Activated CD8-positive, alpha-beta memory T cell treated with anti-CD3 and anti-CD28 coated beads, Interleukin-2, amount 50 U/mL, for 24 hours (primary cell): ENCODE results near the gene AKR1B1.

Experiments
- DNase-seq: peaks from one replicate; pipeline ENCODE4 v3.0.0-alpha.2; 2020; ENCODE audit errors: extremely low read depth

AKR1B1 gene

DNA sequence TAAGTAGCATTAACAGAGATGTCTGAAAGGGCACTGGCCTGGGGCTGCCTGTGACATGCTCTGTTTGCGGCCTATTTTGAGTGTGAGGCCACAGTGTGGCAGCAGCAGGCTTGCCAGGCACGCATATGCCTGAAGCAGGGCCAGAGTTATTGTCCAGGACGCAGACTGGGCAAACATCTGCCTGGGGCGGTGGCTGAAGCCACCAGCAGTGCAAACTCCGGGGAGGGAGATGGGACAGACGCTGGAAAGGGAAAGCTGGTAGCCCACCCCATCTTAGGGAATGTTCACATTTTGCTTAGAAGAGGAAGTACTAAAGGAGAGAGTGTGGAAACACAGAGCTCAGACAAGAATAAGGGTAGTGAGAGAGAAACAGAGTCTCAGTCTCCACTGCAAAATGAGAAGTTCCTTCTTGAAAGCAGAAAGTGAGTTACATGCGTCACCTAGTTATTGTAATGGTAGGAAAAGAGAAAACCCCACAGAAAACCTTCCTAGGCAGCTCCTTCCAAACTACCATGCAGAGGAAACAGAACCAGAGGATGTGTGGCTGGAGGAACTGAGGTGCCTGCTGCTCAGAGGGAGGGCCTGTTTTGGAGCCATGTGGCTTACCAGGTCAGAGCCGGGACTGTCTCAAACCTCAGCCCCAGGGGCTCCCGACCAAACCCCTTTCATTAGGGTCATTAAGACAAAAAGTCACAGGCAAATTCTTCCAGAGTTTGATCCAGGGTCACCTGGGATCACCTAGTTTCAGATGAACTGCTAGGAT lies 14.5 kb downstream of the AKR1B1 start:
- DNase-seq, result no peak

GRCh38 chr7:134443396-134444070 lies 15.4 kb downstream of the AKR1B1 start:
- DNase-seq, result no peak

DNA sequence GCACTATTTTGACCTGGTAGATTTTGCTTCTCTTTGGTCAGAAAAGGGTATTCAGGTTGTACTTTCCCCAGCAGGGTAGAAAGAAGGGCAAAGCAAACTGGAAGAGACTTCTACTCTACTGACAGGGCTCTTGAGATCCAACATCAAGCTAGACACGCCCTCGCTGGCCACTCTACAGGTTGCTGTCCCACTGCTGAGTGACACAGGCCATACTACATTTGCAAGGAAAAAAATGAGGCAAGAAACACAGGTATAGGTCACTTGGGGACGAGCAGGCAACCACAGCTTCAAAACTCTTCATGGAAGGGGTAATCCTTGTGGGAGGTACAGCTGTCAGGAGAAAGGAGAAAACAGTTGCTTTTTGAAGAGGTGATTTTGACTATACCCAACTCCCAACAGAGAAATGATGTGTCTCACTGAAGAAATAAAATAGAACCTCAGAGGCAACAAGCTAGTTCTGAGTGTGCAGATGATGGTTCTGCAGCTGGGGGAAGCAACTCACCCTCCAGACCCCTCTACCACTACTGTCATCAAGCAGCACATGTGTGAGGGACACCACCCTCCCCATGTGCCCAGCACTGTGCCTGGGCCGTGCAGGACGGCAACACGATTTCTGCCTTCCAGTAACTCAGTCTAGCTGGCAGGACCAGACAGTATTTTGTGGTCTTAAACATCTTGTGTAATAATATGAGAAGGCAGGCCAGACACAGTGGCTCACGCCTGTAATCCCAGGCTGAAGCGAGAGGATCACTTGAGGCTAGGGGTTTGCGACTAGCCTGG lies 16.3 kb downstream of the AKR1B1 start:
- DNase-seq, result no peak

GRCh38 chr7:134441264-134441663 lies 17.6 kb downstream of the AKR1B1 start:
- DNase-seq, result no peak

- no peak for DNase-seq
Observed at GRCh38 chr7:134440476-134440875, 18.4 kb downstream of the AKR1B1 start.

GRCh38 chr7:134440067-134440466 lies 18.8 kb downstream of the AKR1B1 start:
- DNase-seq, result no peak

- DNase-seq, result no peak
Observed at GRCh38 chr7:134438946-134439345, 20.0 kb downstream of the AKR1B1 start.

GRCh38 chr7:134435161-134435920 lies 23.6 kb downstream of the AKR1B1 start:
- DNase-seq, result no peak

DNA sequence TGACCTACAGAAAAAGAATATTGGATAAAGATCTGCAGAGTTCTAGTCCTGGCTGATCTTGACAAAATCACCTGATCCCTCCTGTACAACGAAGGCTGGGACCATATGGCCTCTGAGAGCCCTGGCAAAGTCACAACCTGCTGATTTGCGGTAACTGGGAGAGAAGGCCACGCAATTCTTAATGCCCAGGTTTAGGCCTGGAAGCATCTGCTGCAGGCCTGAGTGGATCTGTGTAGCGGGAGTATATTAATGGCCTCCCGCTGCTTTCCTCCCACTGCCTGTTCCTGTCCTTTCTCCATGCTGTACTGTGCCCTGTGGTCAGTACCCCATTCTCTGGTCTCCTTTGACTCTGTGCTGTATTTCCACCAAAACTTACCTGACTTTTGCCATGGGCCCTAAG lies 24.2 kb downstream of the AKR1B1 start:
- DNase-seq, result no peak

- no peak for DNase-seq
Observed at GRCh38 chr7:134433430-134433829, 25.5 kb downstream of the AKR1B1 start.

DNA sequence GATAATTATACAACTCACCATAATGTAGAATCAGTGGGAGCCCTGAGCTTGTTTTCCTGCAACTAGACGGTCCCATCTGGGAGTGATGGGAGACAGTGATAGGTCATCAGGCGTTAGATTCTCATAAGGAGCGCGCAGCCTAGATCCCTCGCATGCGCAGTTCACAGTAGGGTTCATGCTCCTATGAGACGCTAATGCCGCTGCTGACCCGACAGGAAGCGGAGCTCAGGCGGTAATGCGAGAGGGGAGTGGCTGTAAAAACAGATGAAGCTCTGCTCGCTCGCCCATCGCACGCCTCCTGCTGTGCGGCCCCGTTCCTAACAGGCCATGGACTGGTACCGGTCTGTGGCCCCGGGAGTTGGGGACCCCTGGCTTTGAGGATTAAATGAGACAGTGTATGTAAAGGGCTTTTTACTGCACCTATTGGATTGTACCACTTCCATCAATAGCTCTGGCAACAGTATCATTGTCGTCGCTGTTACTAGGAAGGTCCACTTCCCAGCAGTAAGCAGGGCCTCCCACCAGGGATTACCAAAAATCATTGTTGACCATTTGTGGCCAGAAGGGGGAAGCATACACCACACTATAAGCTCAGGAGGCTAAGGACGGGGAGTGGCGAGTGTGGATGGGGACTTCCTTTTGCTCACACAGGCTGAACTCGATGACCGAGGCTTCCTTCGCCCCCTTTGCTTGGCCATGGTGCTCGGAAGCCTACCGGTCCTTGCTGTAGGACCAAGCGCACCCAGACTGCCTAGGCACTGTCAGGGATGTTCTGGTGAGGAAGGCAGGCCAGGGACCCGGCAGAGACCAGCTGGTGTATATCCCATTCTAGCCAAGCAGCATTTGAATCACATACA lies 26.4 kb downstream of the AKR1B1 start:
- DNase-seq, result peak; percentile 49

DNA sequence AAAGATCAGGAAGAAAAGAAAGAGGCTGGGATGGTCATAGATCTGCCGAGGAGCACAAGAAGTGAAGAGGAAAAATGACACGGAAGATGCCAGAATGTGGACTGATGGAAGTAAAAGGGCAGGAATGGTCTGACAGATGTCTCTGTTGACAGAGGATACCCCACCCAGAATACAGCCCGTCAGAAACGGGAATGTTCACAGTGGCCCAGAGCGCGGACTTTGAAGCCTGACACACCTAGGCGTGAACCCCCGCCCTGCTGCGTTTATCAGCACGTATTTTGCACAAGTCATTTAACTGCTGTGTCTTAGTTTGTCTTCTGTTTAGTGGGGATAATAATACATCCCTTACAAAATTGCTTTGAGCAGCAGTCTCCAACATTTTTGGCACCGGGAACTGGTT lies 27.1 kb downstream of the AKR1B1 start:
- no peak for DNase-seq

DNA sequence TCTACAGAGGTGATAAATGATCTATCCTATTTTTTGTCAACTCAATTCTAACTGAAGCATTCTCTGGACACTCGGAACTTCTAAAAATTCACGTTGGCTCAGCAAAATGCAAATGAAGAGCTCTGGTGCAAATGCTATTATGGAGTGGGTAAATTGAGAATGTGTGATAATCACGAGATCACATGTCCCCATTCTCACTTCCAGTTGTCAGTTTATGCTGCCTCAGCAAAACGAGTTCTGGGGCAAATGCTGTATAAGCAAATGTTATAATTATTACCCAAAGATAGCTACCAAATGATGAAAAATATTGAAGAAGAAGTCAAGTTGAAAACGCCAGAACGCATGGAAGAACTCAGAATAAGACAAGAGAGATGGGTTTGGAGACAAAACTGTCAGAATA lies 29.4 kb downstream of the AKR1B1 start:
- DNase-seq, result no peak

DNA sequence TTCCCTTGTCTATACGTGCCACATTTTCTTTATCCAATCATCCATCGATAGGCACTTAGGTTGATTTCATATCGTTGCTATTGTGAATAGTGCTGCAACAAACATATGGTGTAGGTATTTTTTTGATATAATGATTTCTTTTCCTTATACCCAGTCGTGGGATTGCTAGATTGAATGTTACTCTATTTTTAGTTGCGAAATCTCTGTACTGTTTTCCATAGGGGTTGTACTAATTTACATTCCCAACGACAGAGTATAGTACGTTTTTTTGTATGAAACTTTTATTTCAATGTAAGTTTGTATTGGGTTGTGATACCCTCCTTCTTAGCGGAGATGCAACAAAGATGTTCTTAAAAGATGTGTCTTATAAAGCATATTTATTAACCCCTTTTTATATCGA lies 30.0 kb downstream of the AKR1B1 start:
- DNase-seq, result no peak

DNA sequence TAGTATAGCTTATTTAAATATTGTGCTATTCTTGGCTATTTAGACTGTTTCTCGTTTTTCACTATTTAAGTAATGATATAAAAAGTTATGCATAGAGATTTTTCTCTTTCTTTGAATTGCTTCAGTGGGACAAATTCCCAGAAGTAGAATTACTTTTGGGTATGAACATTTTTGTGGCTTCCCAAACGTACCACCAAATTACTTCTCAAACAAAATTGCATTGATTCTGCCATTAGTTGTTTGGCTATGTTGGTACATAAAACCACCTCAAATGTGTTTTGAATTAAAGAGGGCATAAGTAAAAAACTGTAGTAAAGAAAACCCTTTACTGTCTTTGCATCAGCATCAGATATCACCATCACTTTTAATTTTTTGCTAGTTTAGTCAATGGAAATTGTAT lies 31.0 kb downstream of the AKR1B1 start:
- no peak for DNase-seq

GRCh38 chr7:134425777-134426176 lies 33.1 kb downstream of the AKR1B1 start:
- no peak for DNase-seq

- no peak for DNase-seq
Observed at GRCh38 chr7:134422638-134423037, 36.3 kb downstream of the AKR1B1 start.

- DNase-seq, result no peak
Observed at GRCh38 chr7:134422008-134422407, 36.9 kb downstream of the AKR1B1 start.

GRCh38 chr7:134420424-134421125 lies 38.3 kb downstream of the AKR1B1 start:
- DNase-seq, result no peak

- no peak for DNase-seq
Observed at GRCh38 chr7:134419875-134420274, 39.0 kb downstream of the AKR1B1 start.
